NK-92 treated with Interleukin-12 subunit alpha and Interleukin-12 subunit beta, amount 100 ng/mL, for 24 hours (cell line): ENCODE results near the gene CEP97.

ENCODE experiments used
- DNase-seq: peaks from one replicate; lab custom pipeline; 2025; lab: John Stamatoyannopoulos, UW

The CEP97 gene

GRCh38 chr3:101816215-101817149 is 92.1 kb downstream of the CEP97 start:
- DNase-seq, result no peak

- DNase-seq, result no peak
These were observed 93.6 kb downstream of the CEP97 start for GRCh38 chr3:101817992-101818391.

GRCh38 chr3:101819649-101820206 is 95.3 kb downstream of the CEP97 start:
- no peak for DNase-seq
